Activated T-helper 1 cell treated with anti-CD3 and anti-CD28 coated beads, Interleukin-12 subunit alpha, Interleukin-12 subunit beta, Interleukin-2, Interleukin-4 antibody, amounts not matched to agents 30 ng/mL and 10 ng/mL and 1 ng/mL, durations not matched to agents 14 hours and 24 hours and 36 hours (primary cell): ENCODE measurements around the gene EIF3K. TPM values are rescaled to one million over a fixed set of nuclear protein-coding genes. Genes with fewer than 3 reads are reported as not detected.

Source experiments
- DNase-seq: peaks from one replicate; pipeline ENCODE4 v3.0.0; 2021; ENCODE audit warnings: low spot score
- H3K27ac Mint-ChIP-seq: one replicate; pipeline ENCODE4 v1.8.0; 2021; ENCODE audit warnings: mild to moderate bottlenecking, mixed read lengths
- H3K27me3 Mint-ChIP-seq: one replicate; pipeline ENCODE4 v1.8.0; 2022; ENCODE audit warnings: mild to moderate bottlenecking, moderate library complexity, mixed read lengths; ENCODE audit not compliant: insufficient read depth
- H3K36me3 Mint-ChIP-seq: one replicate; pipeline ENCODE4 v1.8.0; 2021; ENCODE audit warnings: low read depth, mixed read lengths
- H3K4me1 Mint-ChIP-seq: one replicate; pipeline ENCODE4 v1.8.0; 2021; ENCODE audit warnings: low read depth, mixed read lengths
- H3K4me3 Mint-ChIP-seq: one replicate; pipeline ENCODE4 v1.8.0; 2021; ENCODE audit warnings: mild to moderate bottlenecking, moderate library complexity, mixed read lengths
- H3K9me3 Mint-ChIP-seq: one replicate; pipeline ENCODE4 v1.8.0; 2021; ENCODE audit warnings: mixed read lengths
- intact Hi-C: fragments of 100-400 bp; cut with micrococcal nuclease; formaldehyde crosslinking; loops from one replicate; pipeline ENCODE4 v1.15.1; 2024
- total RNA-seq: library from RNA; stranded (reverse); gene quantifications from 2 replicates; pipeline ENCODE4 v1.2.3, GENCODE V29; 2022

Gene EIF3K
- total RNA-seq, 1 donor from 2014 or later = 326 TPM

DNA sequence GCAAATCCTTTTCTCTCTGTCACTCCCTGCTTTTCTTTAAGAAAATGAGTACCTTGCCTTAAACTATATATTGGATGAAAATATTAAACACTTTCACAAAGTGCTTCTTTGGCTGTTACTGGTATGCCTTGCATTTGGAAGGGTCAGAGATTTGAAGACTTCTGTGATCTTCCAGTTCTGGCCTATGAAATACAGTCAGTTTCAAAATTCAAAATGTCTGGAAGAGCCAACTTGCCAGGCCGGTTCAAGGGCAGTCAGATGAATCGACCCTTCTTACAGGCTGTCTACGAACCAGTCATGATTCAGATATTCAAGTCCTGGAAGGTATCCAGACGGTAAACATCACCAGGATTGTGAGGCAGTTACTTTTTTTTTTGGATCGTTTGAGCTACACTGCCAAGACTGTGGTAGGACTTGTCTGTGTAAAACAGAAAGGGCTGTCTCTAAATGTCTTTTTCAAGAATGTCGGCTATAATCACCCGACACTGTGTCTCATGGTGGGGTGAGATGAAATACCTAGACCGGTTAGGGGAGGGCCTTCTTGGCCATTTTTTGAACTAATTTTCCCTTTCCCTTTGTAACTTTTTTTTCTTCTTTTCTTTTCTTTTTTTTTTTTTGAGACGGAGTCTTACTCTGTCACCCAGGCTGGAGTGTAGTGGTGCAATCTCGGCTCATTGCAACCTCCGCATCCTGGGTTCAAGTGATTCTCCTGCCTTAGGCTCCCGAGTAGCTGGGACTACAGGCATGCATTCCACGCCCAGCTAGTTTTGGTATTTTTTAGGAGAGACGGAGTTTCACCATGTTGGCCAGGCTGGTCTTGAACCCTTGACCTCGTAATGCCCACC, 39.7 kb downstream of the EIF3K start:
- no peak overlapping the region for H3K4me3 Mint-ChIP-seq
- DNase-seq = no peak
- intact Hi-C loops = loop anchor here (5.0 kb wide), 2 partner anchors 74 to 231 kb away; partner anchors contain the start of gene RASGRP4
- H3K4me1 Mint-ChIP-seq = peaks cover 63% of the 10 kb centered on the region
- no peak overlapping the region for H3K27ac Mint-ChIP-seq
- no peaks in the 10 kb centered on the region for H3K27me3 Mint-ChIP-seq
- peaks cover 27% of the 10 kb centered on the region for H3K36me3 Mint-ChIP-seq
- no peaks in the 10 kb centered on the region for H3K9me3 Mint-ChIP-seq

DNA sequence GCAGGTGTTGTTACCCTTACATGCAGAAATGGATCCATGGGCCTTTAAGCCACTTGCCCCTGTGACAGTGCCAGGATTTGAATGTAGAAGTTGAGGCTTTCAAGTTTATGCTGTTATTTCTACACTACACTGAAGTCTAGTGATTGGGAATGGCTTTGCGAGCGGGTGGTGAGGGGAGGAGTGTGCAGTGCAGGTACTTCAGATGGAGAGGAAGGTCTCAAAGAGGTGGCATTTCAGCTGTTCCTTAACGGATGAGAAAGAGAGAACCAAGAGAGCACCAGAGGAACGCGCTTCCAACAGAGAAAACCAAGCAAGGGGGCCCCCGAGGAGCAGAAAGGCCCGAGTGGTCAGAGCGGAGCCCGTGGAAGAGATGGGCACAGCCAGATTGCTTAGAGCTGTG, 41.7 kb downstream of the EIF3K start:
- peaks cover 21% of the 10 kb centered on the region for H3K36me3 Mint-ChIP-seq
- no peak for DNase-seq
- H3K9me3 Mint-ChIP-seq = no peaks in the 10 kb centered on the region
- no peaks in the 10 kb centered on the region for H3K27me3 Mint-ChIP-seq
- intact Hi-C loops = no loop called here
- peaks cover 61% of the 10 kb centered on the region for H3K4me1 Mint-ChIP-seq
- H3K4me3 Mint-ChIP-seq = no peak overlapping the region
- H3K27ac Mint-ChIP-seq = no peak overlapping the region

DNA sequence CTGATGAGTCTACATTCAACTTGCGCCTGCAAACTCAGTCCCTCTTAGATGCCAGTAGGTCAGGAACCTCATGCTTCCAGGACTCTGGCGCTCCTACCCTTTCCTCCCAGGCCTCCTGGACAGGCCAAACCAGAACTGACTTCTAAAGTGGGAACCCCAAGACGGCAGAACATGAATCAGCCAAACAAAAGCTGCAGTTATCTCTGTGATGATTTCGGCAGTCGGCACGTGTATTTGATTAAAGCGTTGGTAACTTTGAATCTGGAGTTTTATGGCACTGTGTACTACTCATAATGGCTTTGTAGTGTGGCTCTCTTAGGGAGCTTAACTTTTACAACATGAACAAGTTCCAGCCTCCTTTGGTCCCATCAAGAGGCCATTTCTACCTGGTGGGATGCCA, 42.1 kb downstream of the EIF3K start:
- no peak overlapping the region for H3K27ac Mint-ChIP-seq
- intact Hi-C loops = no loop called here

GRCh38 chr19:38661996-38662395, 43.0 kb downstream of the EIF3K start:
- Mint-ChIP-seq H3K27me3 (no peaks in the 10 kb centered on the region), H3K27ac (no peak overlapping the region), H3K36me3 (peaks cover 21% of the 10 kb centered on the region), H3K4me1 (peaks cover 61% of the 10 kb centered on the region), H3K4me3 (no peak overlapping the region), H3K9me3 (no peaks in the 10 kb centered on the region)
- intact Hi-C loops = no loop called here
- no peak for DNase-seq

More for the DNA sequence above, 42.1 kb downstream of the EIF3K start:
- no peak overlapping the region for H3K4me3 Mint-ChIP-seq
- H3K9me3 Mint-ChIP-seq = no peaks in the 10 kb centered on the region
- H3K36me3 Mint-ChIP-seq = peaks cover 21% of the 10 kb centered on the region
- no peak for DNase-seq
- peaks cover 61% of the 10 kb centered on the region for H3K4me1 Mint-ChIP-seq
- H3K27me3 Mint-ChIP-seq = no peaks in the 10 kb centered on the region

- Mint-ChIP-seq H3K27me3 (no peaks in the 10 kb centered on the region), H3K27ac (no peak overlapping the region), H3K4me3 (no peak overlapping the region), H3K36me3 (peaks cover 18% of the 10 kb centered on the region), H3K9me3 (no peaks in the 10 kb centered on the region), H3K4me1 (peaks cover 61% of the 10 kb centered on the region)
- DNase-seq = no peak
- intact Hi-C loops = no loop called here
Observed at GRCh38 chr19:38662537-38663155, 43.7 kb downstream of the EIF3K start.

DNA sequence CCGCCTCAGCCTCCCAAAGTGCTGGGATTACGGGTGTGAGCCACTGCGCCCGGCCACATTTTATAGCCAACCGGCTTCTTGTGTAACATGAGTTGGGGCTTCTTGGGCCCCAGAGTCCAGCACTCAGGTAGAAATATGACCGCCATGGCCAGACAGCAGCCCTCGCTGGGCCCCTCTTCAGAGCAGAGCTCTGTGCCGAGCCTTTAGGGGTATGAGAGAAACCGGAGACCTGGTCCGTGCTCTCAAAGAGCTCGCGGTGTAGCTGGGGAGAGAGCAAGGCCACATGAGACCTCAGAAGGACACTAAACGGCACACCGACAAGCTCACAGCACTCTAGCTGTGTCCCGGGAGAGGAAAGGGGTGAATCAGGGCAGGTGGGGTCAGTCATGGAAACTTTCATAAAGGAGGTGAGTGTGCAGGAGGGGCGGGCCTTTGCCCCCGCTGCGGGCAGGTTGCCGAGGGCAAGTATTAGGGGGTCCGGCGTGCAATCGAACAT, 44.2 kb downstream of the EIF3K start:
- H3K36me3 Mint-ChIP-seq = peaks cover 14% of the 10 kb centered on the region
- no peaks in the 10 kb centered on the region for H3K9me3 Mint-ChIP-seq
- no peaks in the 10 kb centered on the region for H3K27me3 Mint-ChIP-seq
- intact Hi-C loops = no loop called here
- DNase-seq = no peak
- H3K4me1 Mint-ChIP-seq = peaks cover 61% of the 10 kb centered on the region
- no peak overlapping the region for H3K27ac Mint-ChIP-seq
- H3K4me3 Mint-ChIP-seq = no peak overlapping the region

DNA sequence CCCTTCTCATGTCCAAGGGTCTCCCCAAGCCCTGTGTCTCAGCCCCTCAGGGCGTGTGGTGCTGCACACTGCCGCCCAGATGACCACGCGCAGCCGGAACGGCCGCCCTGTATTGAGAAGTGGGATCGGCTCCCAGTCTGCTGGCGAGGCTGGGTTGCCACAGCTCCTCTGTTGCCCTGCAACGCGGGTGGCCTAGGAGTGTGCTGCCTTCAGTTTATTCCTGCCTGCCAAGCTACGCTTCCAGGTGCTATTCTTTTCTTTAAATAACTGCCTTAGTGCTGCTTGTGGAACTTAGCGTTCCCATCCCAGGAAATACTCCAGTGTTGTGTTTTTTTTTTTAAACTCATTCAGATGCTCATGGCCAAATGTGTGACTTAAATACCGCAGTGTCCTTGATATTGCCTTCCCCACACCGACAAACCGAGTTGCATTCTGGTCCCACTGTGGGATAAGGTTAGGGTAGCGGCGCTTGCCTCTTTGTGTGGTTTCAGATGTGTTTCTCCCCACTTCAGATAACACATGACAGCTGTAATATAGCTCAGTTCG, 45.0 kb downstream of the EIF3K start:
- no peak for DNase-seq
- peaks cover 66% of the 10 kb centered on the region for H3K4me1 Mint-ChIP-seq

DNA sequence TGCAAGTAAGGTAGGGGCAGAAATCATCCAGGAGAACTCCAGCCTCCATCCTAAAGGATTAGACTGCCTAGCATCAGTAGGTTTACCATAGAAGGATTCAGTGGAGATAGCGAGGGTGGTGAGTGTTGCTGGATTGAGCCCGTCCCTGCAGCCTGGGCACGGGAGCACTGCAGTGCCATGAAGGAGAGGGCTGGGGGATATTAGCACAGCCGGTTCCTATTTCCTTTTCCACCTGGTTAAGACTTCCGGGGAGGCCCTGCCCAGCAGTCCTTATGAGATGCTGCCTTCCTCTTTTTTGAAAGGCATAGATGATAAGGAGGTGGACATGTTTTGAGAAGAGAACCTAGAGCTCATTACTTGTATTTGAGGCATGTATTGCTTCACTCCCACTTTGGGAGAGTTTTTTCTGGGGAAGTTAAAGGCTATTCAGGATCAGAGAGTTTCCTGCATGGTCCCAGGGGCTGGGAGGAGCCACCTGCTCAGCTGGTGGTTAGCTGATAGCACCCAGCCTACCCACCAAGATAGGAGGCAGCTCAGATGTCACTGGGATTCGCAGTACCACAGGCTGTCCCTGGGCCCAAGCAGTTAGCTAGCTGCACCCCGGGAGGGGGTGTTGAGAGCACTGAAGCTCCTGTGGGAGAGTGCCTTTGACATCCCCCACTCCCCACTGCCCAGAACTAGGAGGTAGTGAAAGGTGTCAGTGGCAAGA, 45.7 kb downstream of the EIF3K start:
- H3K27ac Mint-ChIP-seq = no peak overlapping the region
- peaks cover 72% of the 10 kb centered on the region for H3K4me1 Mint-ChIP-seq
- no peak for DNase-seq
- intact Hi-C loops = no loop called here
- no peaks in the 10 kb centered on the region for H3K27me3 Mint-ChIP-seq
- H3K36me3 Mint-ChIP-seq = peaks cover 15% of the 10 kb centered on the region
- H3K4me3 Mint-ChIP-seq = peak overlapping the region; percentile 11
- no peaks in the 10 kb centered on the region for H3K9me3 Mint-ChIP-seq

More for the DNA sequence above, 45.0 kb downstream of the EIF3K start:
- intact Hi-C loops = no loop called here
- no peaks in the 10 kb centered on the region for H3K27me3 Mint-ChIP-seq
- H3K4me3 Mint-ChIP-seq = peak overlapping the region; percentile 11
- H3K27ac Mint-ChIP-seq = no peak overlapping the region
- H3K9me3 Mint-ChIP-seq = no peaks in the 10 kb centered on the region
- H3K36me3 Mint-ChIP-seq = peaks cover 14% of the 10 kb centered on the region

DNA sequence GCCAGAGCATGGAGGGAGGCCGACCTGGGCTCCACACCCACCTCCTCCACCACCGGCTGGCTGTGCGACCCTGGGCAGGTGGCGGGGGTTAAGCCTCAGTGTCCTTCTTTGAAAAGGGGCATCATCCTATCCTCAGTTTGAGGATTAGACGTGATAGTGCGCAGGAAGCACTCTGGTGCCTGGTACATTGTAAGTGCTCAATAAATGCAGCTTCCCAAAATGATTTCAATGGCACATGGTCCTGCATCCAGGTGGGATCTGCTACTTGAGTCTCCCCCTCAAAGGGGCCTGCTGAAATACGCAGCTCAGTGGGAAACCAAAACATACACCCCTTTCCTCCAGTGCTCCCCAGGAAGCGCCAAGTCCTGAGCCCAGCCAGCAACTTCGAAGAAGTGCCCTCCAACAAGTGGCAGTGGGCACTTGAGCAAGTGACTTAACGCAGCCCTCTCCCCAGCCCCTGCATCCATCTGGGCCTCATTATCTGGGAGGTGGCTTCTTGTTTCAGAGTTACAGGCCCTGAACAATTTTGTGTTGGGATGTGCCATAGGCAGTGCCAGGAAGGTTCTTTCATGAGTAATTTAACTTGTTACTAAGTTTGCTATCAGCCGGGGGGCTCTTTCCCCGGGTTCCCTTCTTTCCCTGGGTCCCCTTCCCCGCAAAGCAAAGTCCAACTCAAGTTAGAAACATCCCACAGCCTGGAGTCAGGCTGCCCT, 46.4 kb downstream of the EIF3K start:
- Mint-ChIP-seq H3K27me3 (no peaks in the 10 kb centered on the region), H3K4me1 (peaks cover 80% of the 10 kb centered on the region), H3K36me3 (peaks cover 15% of the 10 kb centered on the region), H3K4me3 (no peak overlapping the region), H3K9me3 (no peaks in the 10 kb centered on the region), H3K27ac (no peak overlapping the region)
- intact Hi-C loops = no loop called here
- no peak for DNase-seq

DNA sequence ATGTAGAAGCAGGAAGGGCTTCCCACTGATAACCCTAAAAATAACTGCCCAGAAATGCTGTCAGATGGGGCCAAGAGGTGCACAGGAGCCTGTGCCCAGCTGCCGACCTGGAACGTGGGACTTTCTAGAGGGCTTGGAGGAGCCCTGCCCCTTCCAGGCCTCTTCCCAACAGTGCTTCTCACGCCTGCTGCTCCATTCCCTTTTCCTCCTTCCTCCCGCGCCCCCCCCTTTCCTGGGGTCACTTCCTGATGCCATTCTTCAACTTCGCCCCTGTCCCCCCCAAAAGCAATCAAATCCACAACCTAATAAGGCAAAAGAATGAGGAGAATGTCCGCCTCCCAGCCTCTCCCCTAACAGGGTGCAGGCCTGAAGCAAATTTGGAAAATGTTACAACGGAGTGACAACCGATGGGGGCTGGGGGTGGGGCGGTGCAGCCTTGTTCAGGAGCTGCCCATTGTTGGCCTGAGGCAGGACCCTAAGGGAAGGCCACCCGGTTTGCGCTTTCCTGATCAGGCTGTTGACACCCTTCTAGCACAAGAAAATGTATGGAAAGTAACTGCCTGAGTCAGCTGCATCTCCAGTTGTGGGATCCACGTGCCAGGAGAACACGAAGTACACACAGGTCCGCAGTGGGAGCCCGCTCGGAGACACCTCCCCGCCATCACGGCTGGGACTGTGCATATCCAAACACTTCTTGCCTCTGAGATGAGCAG, 47.1 kb downstream of the EIF3K start:
- Mint-ChIP-seq H3K9me3 (no peaks in the 10 kb centered on the region), H3K27me3 (no peaks in the 10 kb centered on the region), H3K36me3 (peaks cover 13% of the 10 kb centered on the region), H3K4me1 (peaks cover 78% of the 10 kb centered on the region), H3K27ac (no peak overlapping the region), H3K4me3 (no peak overlapping the region)
- DNase-seq = no peak
- intact Hi-C loops = no loop called here

DNA sequence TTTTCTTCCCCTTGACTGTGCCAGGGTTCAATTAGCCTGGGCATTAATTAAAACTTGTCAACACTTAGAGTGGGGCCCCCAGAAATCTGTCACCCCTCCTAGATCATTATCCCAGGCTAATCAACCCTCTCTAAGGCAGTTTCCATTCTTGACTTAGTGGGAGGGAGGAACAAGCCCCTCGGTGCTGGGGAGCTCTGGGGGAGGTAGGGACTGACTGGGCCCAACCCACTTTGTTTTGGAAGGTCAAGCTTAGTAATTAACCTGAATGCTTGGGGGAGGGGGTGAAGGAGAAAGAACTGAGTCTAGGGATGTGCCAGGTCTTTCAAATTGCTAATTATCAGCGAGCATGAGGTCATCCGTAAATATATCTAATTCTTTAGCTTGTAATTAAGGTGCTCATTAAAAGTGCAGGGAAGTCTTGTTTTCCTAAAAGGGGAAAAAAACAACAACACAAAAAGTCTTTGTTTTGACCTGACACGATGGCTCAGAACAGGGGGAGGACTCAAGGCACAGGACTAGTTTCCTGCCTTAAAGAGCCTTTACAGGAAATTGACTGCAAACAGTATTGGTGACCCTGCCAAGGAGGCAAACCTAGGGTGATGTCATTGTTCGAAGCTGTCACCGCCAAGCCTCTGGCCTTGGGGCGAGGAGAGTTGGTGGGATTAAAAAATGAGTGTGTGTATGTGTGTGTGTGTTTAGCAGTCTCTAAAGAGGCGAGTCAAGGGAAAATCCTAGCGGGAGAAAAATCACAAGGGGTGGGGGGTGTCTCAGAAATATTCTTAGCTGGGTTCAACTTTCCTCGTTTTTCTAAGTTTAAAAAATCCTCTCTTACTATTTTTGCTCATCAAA, 47.9 kb downstream of the EIF3K start:
- peak overlapping the region; percentile 83 for H3K27ac Mint-ChIP-seq
- H3K4me1 Mint-ChIP-seq = peaks cover 85% of the 10 kb centered on the region
- no peaks in the 10 kb centered on the region for H3K9me3 Mint-ChIP-seq
- no peak for DNase-seq
- H3K4me3 Mint-ChIP-seq = peak overlapping the region; percentile 53
- H3K36me3 Mint-ChIP-seq = peaks cover 11% of the 10 kb centered on the region
- intact Hi-C loops = no loop called here
- no peaks in the 10 kb centered on the region for H3K27me3 Mint-ChIP-seq
